Loucy (cell line): Measurements from ENCODE around the gene MPPE1.

Experiments used
- H2AFZ ChIP-seq: fragments of 200-600 bp; sonication (generic); 2 replicates; pipeline ENCODE4 v1.6.0; 2016; ENCODE audit warnings: antibody characterized with exemption, mild to moderate bottlenecking, low read length, moderate library complexity
- H3F3A ChIP-seq: fragments of 200-600 bp; 2 replicates; pipeline ENCODE4 v1.6.0; 2016; ENCODE audit warnings: antibody characterized with exemption, low read depth, mild to moderate bottlenecking
- H3K27me3 ChIP-seq: fragments of 200-600 bp; sonication (generic); 2 replicates; pipeline ENCODE4 v1.6.1; 2014; ENCODE audit warnings: low read length, mild to moderate bottlenecking; ENCODE audit not compliant: insufficient read depth, poor library complexity, severe bottlenecking
- H3K36me3 ChIP-seq: fragments of 200-600 bp; sonication (generic); 2 replicates; pipeline ENCODE4 v1.6.1; 2016; ENCODE audit warnings: low read length; ENCODE audit not compliant: insufficient read depth
- H3K4me1 ChIP-seq: fragments of 200-600 bp; sonication (generic); 2 replicates; pipeline ENCODE4 v1.5.1; 2014; ENCODE audit warnings: low read length, mild to moderate bottlenecking; ENCODE audit not compliant: insufficient read depth, poor library complexity, severe bottlenecking
- H3K4me2 ChIP-seq: fragments of 200-600 bp; sonication (generic); 2 replicates; pipeline ENCODE4 v1.6.0; 2014; ENCODE audit warnings: antibody characterized with exemption, low read length, low read depth, mild to moderate bottlenecking; ENCODE audit not compliant: poor library complexity, severe bottlenecking
- H3K4me3 ChIP-seq: fragments of 200-600 bp; sonication (generic); 2 replicates; pipeline ENCODE4 v1.5.1; 2014; ENCODE audit warnings: low read length, mild to moderate bottlenecking, mixed read lengths; ENCODE audit not compliant: poor library complexity, severe bottlenecking
- H3K79me2 ChIP-seq: fragments of 200-600 bp; sonication (generic); 2 replicates; pipeline ENCODE4 v1.6.1; 2014; ENCODE audit warnings: low read length; ENCODE audit not compliant: insufficient read depth
- H3K9ac ChIP-seq: fragments of 200-600 bp; sonication (generic); 2 replicates; pipeline ENCODE4 v1.6.0; 2014; ENCODE audit warnings: mild to moderate bottlenecking, low read depth, low read length, moderate library complexity; ENCODE audit not compliant: poor library complexity, severe bottlenecking
- H3K9me2 ChIP-seq: fragments of 200-600 bp; sonication (generic); replicated peaks from 2 replicates; pipeline ENCODE4 v1.6.1; 2016; ENCODE audit warnings: low read depth, low read length, mixed read lengths
- H3K9me3 ChIP-seq: fragments of 200-600 bp; sonication (generic); 2 replicates; pipeline ENCODE4 v1.6.1; 2014; ENCODE audit warnings: mild to moderate bottlenecking, antibody characterized with exemption, low read length, low read depth; ENCODE audit not compliant: insufficient read depth
- H4K20me1 ChIP-seq: fragments of 200-600 bp; sonication (generic); 2 replicates; pipeline ENCODE4 v1.6.0; 2014; ENCODE audit warnings: antibody characterized with exemption, low read length, mild to moderate bottlenecking; ENCODE audit not compliant: insufficient read depth, poor library complexity, severe bottlenecking
- CTCF ChIP-seq: fragments of 200-600 bp; sonication (generic); conservative IDR thresholded peaks from 2 replicates; pipeline ENCODE4 v1.5.1; 2014; ENCODE audit warnings: mild to moderate bottlenecking, antibody characterized with exemption, low read length
- EZH2phosphoT487 ChIP-seq: fragments of 200-600 bp; IDR thresholded peaks from 2 replicates; pipeline ENCODE4 v1.6.1; 2018; ENCODE audit warnings: antibody characterized with exemption, mild to moderate bottlenecking, moderate library complexity, borderline replicate concordance

The MPPE1 gene

GRCh38 chr18:11877497-11878135 is 30.5 kb downstream of the MPPE1 start:
- Histone ChIP-seq H3K4me2 (no peak overlapping the region), H3K9ac (no peak overlapping the region), H3K79me2 (no peaks in the 10 kb centered on the region), H3F3A (no peaks in the 10 kb centered on the region), H3K36me3 (no peaks in the 10 kb centered on the region), H2AFZ (no peak overlapping the region), H3K9me2 (no peaks in the 10 kb centered on the region), H3K4me3 (no peak overlapping the region), H3K4me1 (no peaks in the 10 kb centered on the region), H4K20me1 (no peaks in the 10 kb centered on the region), H3K9me3 (no peaks in the 10 kb centered on the region), H3K27me3 (no peaks in the 10 kb centered on the region)
- TF ChIP-seq CTCF (no peak), EZH2phosphoT487 (no peak)

GRCh38 chr18:11874676-11875075 is 33.4 kb downstream of the MPPE1 start:
- TF ChIP-seq EZH2phosphoT487, result no peak
- no peak for TF ChIP-seq CTCF
- Histone ChIP-seq H3K27me3 (no peaks in the 10 kb centered on the region), H3K4me1 (no peaks in the 10 kb centered on the region), H4K20me1 (no peaks in the 10 kb centered on the region), H3K9me2 (no peaks in the 10 kb centered on the region), H3K36me3 (no peaks in the 10 kb centered on the region), H2AFZ (no peak overlapping the region), H3K9me3 (no peaks in the 10 kb centered on the region), H3F3A (no peaks in the 10 kb centered on the region), H3K4me2 (no peak overlapping the region), H3K79me2 (no peaks in the 10 kb centered on the region), H3K9ac (no peak overlapping the region), H3K4me3 (no peak overlapping the region)

- H3F3A ChIP-seq, result no peaks in the 10 kb centered on the region
- no peak overlapping the region for H3K4me2 ChIP-seq
- H3K9me3 ChIP-seq, result no peaks in the 10 kb centered on the region
- no peaks in the 10 kb centered on the region for H3K4me1 ChIP-seq
- no peaks in the 10 kb centered on the region for H3K27me3 ChIP-seq
- H2AFZ ChIP-seq, result no peak overlapping the region
- TF ChIP-seq EZH2phosphoT487 (no peak), CTCF (no peak)
- no peak overlapping the region for H3K4me3 ChIP-seq
- no peaks in the 10 kb centered on the region for H3K79me2 ChIP-seq
- H3K36me3 ChIP-seq, result no peaks in the 10 kb centered on the region
- H4K20me1 ChIP-seq, result no peaks in the 10 kb centered on the region
- H3K9ac ChIP-seq, result no peak overlapping the region
- H3K9me2 ChIP-seq, result no peaks in the 10 kb centered on the region
Measured at GRCh38 chr18:11873670-11874340, 34.3 kb downstream of the MPPE1 start.
